Nephron (organoid): ENCODE data around the gene U2SURP.

Experiments
- H3K27ac Mint-ChIP-seq, 3 experiments: 2 replicates each; pipeline ENCODE4 v1.8.0; 2020; ENCODE audit warnings: mixed read lengths in 3 of 3, mild to moderate bottlenecking in 2 of 3, moderate library complexity in 1 of 3
- H3K27me3 Mint-ChIP-seq: 2 replicates; pipeline ENCODE4 v1.8.0; 2021; ENCODE audit warnings: low read depth, mild to moderate bottlenecking, moderate library complexity, mixed read lengths
- H3K36me3 Mint-ChIP-seq: 2 replicates; pipeline ENCODE4 v1.8.0; 2020; ENCODE audit warnings: low read depth, mixed read lengths
- H3K4me1 Mint-ChIP-seq: 2 replicates; pipeline ENCODE4 v1.8.0; 2020; ENCODE audit warnings: mixed read lengths
- H3K4me3 Mint-ChIP-seq, 3 experiments: 2 replicates each; pipeline ENCODE4 v1.8.0; 2020; ENCODE audit warnings: mild to moderate bottlenecking in 3 of 3, mixed read lengths in 3 of 3, moderate library complexity in 2 of 3
- H3K9me3 Mint-ChIP-seq: 2 replicates; pipeline ENCODE4 v1.8.0; 2020; ENCODE audit warnings: mixed read lengths
- CTCF ChIP-seq, 3 experiments: fragments of 200-600 bp; sonication (generic); IDR thresholded peaks; one replicate each; pipeline ENCODE4 v1.5.0; 2021; ENCODE audit warnings: antibody characterized with exemption in 3 of 3; ENCODE audit not compliant: unreplicated experiment in 3 of 3

The U2SURP gene

GRCh38 chr3:142960322-142960850 is 41.0 kb upstream of the U2SURP start:
- Mint-ChIP-seq H3K4me1 (no peaks in the 10 kb centered on the region), H3K9me3 (peaks cover 11% of the 10 kb centered on the region), H3K36me3 (no peaks in the 10 kb centered on the region), H3K27ac (no peak overlapping the region), H3K4me3 (no peak overlapping the region), H3K27me3 (peaks cover 47% of the 10 kb centered on the region)
- TF ChIP-seq CTCF (IDR thresholded peaks at IDR 0.05; ENCODE audit: unreplicated experiment in 3 of 3): no peak

- no peak for TF ChIP-seq CTCF (IDR thresholded peaks at IDR 0.05; ENCODE audit: unreplicated experiment in 3 of 3)
- H3K27ac Mint-ChIP-seq: peak overlapping the region in 1 of 3 experiments; percentile 49
- H3K4me1 Mint-ChIP-seq: no peaks in the 10 kb centered on the region
- peaks cover 11% of the 10 kb centered on the region for H3K9me3 Mint-ChIP-seq
- peak overlapping the region; percentile 92 to 94 (median 93) for H3K4me3 Mint-ChIP-seq
- peaks cover 58% of the 10 kb centered on the region for H3K27me3 Mint-ChIP-seq
- H3K36me3 Mint-ChIP-seq: no peaks in the 10 kb centered on the region
Measured at GRCh38 chr3:142961539-142961938, 39.8 kb upstream of the U2SURP start.

- Mint-ChIP-seq H3K4me3 (peak overlapping the region; percentile 92 to 94 (median 93)), H3K36me3 (no peaks in the 10 kb centered on the region), H3K27me3 (peaks cover 61% of the 10 kb centered on the region), H3K27ac (peak overlapping the region in 1 of 3 experiments; percentile 49), H3K4me1 (no peaks in the 10 kb centered on the region), H3K9me3 (peaks cover 11% of the 10 kb centered on the region)
- TF ChIP-seq CTCF (IDR thresholded peaks at IDR 0.05; ENCODE audit: unreplicated experiment in 3 of 3): no peak
Measured at GRCh38 chr3:142962175-142962519, 39.2 kb upstream of the U2SURP start.

GRCh38 chr3:142962520-142963233 is 38.7 kb upstream of the U2SURP start:
- Mint-ChIP-seq H3K4me3 (peak overlapping the region; percentile 92 to 94 (median 93)), H3K36me3 (no peaks in the 10 kb centered on the region), H3K4me1 (no peaks in the 10 kb centered on the region), H3K27me3 (peaks cover 56% of the 10 kb centered on the region), H3K9me3 (peaks cover 11% of the 10 kb centered on the region), H3K27ac (peak overlapping the region in 1 of 3 experiments; percentile 68)
- no peak for TF ChIP-seq CTCF (IDR thresholded peaks at IDR 0.05; ENCODE audit: unreplicated experiment in 3 of 3)

GRCh38 chr3:142963234-142963515 is 38.2 kb upstream of the U2SURP start:
- H3K27me3 Mint-ChIP-seq: peaks cover 56% of the 10 kb centered on the region
- H3K27ac Mint-ChIP-seq: no peak overlapping the region
- peaks cover 11% of the 10 kb centered on the region for H3K9me3 Mint-ChIP-seq
- H3K36me3 Mint-ChIP-seq: no peaks in the 10 kb centered on the region
- no peaks in the 10 kb centered on the region for H3K4me1 Mint-ChIP-seq
- TF ChIP-seq CTCF (IDR thresholded peaks at IDR 0.05; ENCODE audit: unreplicated experiment in 3 of 3): no peak
- H3K4me3 Mint-ChIP-seq: peak overlapping the region; percentile 92 to 94 (median 93)
